Measurements from ENCODE around the gene TINAGL1.

TINAGL1 gene

DNA sequence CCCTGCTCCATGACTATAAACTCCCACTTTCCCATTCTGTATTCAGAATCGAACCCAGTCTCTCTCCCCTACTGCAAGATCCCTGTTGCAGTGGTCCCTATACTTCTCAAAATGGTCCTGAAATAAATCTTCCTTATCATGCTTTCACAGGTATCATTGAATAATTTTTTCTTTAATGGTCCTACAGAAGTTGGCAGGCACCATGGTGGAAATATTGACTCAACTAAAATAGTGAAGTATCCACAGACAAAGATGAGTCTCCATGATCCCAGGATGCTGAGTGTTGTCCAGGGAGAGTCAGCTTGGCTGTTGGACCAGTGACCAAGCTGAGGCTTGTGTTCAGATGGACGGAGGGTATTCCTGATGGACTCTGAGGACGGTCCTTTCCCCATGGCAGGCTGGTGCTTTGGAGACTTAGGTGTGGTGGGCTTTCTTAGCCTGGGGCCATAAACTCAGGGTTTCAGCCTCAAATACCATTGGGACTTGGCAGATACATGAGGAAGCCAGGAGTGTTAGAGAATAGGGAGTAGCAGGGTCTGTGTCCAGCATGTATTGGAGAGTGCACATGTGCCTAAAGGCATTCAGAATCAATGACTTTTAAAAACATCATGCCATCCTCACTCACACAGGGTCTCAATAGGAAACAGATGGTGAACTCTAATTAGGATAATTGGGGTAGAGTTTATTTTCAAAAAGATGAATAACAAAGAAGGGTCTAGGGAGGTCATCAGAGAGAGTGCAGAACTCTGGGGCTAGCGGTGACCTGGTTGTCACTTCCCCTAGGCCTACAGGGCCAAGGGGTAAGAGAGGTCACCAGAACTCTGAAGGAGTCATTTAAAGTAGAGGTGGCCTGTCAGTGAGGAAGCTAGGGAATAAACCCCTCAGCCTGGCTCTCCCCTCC lies 19.8 kb downstream of the TINAGL1 start:
- no peak overlapping the region for H3K4me3 ChIP-seq (ENCODE audit: low read length)
- TF ChIP-seq ZNF274 (IDR thresholded peaks at IDR 0.05; ENCODE audit: low read depth, low read length), result no peak

DNA sequence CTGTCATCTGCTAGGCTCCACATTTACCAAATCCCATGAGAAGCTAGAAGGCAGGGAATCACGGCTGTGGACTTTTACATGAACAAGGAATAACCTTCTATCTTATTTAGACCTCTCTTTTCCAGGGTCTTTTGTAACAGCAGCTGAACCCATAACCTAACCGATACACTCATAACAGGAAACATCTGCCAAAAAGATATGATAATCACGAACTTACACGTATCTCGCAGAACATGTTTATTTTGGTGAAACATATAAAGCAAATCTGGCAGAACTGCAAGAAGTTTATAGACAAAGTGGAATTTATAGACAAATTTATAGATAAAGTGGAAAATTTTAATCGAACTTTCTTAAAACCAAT lies 20.4 kb downstream of the TINAGL1 start:
- no peak overlapping the region for H3K4me3 ChIP-seq (ENCODE audit: low read length)
- no peak for TF ChIP-seq ZNF274 (IDR thresholded peaks at IDR 0.05; ENCODE audit: low read depth, low read length)

DNA sequence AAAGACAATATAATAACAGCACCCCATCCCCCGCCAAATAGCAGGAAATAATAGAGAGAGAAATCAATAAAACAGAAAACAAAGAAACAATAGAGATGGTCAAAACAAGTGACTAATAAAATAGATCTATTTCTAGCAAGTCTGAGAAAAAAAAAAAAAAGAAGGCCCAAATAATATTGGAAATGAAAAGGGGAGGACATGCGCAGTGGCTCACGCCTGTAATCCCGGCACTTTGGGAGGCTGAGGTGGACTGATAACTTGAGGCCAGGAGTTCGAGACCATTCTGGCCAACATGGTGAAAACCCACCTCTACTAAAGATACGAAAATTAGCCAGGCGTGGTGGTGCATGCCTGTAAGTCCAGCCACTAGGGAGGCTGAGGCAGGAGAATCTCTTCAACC lies 22.7 kb downstream of the TINAGL1 start:
- no peak for TF ChIP-seq ZNF274 (IDR thresholded peaks at IDR 0.05; ENCODE audit: low read depth, low read length)
- H3K4me3 ChIP-seq (ENCODE audit: low read length), result no peak overlapping the region

DNA sequence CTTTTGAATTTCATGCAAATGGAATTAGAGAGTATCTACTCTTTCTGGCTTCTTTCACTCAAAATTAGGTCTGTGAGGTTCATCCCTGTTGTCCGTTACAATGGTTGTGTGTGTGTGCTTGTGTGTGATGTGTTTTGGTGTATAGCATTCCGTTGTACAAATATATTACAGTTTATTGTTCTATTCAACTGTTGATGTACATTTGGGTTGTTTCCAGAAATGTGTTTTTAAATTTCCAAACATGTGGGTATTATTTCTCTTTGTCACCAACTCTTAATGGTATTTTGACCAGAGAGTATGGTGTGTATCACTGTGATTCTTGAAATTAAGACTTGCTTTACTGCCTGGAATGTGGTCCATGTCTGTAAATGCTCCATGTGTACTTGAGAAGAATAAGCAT lies 24.3 kb downstream of the TINAGL1 start:
- no peak for TF ChIP-seq ZNF274 (IDR thresholded peaks at IDR 0.05; ENCODE audit: low read depth, low read length)
- no peak overlapping the region for H3K4me3 ChIP-seq (ENCODE audit: low read length)

DNA sequence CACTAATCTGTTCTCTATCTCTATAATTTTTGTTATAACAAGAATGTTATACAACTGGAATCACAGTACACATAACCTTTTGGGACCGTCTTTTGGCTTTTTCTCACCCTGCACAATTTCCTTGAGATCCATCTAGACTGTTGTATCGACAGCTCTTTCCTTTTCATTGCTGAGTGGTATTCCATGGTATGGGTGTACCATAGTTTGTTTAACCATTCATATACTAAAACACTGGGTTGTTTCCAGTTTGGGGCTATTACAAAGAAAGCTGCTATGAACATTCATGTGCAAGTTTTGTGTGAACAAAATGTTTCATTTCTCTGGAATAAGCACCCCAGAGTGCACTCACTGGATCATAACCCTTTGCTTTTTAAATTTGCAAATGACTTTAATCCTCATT lies 25.8 kb downstream of the TINAGL1 start:
- TF ChIP-seq ZNF274 (IDR thresholded peaks at IDR 0.05; ENCODE audit: low read depth, low read length), result no peak
- H3K4me3 ChIP-seq (ENCODE audit: low read length), result no peak overlapping the region

DNA sequence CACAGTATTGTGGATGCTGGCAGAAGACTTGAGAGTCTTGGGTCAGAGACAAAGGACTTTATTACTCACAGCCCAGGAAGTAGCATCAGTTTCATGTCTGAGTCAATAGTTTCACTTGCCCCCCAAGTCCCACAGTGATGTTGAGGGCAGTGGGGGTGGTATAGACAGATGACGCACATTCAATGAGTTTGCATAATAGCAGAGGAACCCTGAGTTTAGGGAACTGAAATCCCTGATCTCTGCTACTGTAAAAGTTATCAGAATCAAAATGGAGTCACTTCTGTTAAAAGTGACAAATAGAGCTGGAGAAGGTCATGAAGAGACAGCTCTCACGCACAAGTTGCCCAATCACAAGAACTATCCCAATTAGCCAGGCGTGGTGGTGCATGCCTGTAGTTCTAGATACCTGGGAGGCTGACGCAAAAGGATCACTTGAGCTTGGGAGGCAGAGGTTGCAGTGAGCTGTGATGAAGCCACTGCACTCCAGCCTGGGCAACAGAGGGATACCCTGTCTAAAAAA lies 29.7 kb downstream of the TINAGL1 start:
- TF ChIP-seq ZNF274 (IDR thresholded peaks at IDR 0.05; ENCODE audit: low read depth, low read length), result no peak
- H3K4me3 ChIP-seq (ENCODE audit: low read length), result no peak overlapping the region; the same call in 1 of the 2 replicates

DNA sequence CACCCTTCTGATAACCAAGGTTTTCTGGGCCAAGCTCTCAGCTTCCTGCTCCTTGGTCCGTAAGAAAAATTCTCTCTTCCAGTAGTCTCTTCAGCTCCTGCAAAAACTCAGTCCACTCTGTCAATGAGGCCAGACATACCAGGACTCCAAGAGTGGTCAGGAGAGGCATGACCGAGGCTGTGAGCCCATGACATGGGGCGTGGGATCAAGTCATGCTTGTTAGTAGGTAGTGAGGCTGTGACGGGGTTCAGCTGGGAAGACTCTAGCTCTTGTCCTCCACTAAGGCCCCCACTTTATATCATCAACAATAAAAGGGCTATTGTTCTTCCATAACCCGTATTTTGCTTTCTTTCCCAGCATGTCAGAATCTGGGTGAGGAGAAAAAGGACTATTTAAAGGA lies 31.0 kb downstream of the TINAGL1 start:
- TF ChIP-seq ZNF274 (IDR thresholded peaks at IDR 0.05; ENCODE audit: low read depth, low read length), result no peak
- H3K4me3 ChIP-seq (ENCODE audit: low read length), result no peak overlapping the region

DNA sequence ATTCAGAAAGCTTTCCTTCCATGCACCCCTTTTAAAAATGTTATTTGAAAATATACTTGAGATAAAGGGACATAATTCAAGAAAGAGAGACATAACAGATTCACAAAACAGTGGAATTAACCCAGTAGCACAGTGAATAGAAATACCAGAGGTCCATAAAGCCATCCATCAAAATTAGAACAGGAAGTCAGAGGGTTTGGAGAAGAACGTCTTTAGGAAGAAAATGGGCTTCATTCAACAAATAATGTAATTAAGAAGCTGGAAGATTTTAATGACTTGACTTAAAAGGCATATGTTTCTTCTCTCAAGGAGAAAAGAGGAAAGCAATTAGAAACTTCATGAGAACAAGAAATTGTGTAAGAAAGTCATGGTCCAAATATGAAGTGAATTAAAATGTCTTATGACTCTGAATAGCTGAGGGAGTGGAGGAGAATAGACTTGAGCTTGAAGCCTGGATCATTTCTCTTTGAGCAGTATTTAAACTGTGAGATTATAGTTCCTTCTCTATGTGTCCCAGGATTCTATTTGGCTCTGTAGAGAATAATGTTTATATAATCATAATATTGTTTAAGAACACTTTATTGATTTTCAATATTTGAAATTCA lies 33.3 kb downstream of the TINAGL1 start:
- H3K4me3 ChIP-seq (ENCODE audit: low read length), result no peak overlapping the region
- TF ChIP-seq ZNF274 (IDR thresholded peaks at IDR 0.05; ENCODE audit: low read depth, low read length), result no peak

DNA sequence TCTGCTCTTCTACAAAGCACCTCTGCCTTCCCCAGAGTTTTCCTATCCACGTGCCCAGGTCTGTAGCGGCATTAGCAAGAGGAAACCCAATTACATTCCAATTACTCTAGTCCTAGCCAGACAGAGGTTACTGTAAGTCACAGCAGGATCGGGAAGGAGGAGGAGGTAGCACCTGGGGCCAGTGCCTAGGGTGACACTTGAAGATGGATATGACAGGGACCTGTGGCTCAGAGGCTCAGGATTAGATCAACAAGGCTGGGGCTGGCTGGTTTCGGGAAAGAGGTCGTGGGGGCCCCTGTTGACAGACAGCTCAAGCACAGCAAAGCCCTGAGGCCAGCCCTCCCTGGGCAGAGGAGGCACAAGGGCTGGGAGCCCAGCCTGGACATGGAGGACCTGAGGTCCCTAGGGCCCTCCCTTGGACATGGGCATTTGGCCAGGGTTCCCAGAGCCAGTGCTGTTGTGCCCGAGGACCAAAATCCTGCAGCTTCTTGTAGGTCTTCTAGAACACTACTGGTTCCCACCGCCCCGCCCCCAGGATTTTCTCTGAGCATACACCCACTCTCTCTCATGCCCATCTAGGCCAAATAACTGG lies 38.2 kb downstream of the TINAGL1 start:
- no peak for TF ChIP-seq ZNF274 (IDR thresholded peaks at IDR 0.05; ENCODE audit: low read depth, low read length)

DNA sequence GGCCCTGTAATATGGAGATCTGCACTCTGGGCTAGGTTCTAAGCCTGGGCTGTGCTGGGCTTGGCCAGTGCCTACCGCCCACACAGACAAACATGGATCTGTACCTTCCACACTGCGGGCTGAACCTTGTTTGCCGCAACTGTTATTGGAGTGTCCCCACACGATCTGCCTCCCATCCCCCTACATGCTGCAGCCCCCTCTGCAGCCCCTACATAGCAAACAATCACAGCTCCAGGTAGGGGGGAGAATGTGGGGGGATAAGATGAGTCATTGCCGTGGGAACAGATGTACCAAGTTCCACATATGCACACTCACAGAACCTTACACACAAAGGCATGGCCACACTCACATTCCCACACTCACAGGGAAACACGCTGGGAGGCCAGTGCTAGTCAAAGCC lies 39.1 kb downstream of the TINAGL1 start:
- TF ChIP-seq ZNF274 (IDR thresholded peaks at IDR 0.05; ENCODE audit: low read depth, low read length), result no peak
- no peak overlapping the region for H3K4me3 ChIP-seq (ENCODE audit: low read length)

More for the DNA sequence above, 38.2 kb downstream of the TINAGL1 start:
- H3K4me3 ChIP-seq (ENCODE audit: low read length), result no peak overlapping the region

DNA sequence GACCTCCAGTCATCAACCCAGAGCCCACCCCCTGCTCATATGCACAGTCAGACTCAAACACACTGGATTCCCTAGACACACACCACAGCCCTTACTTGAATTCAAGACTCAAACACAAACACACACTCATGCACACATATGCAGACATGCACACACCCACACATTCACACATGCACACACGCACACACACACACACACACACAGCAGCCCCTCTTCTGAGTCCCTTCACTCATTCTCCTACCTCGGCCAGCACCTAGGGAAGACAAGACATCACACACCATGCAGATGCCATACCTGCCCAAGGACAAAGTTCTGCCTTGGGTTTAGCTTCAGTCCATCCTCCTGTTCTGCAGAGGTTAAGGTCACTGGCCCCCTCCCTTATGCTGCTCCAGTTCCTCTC lies 39.6 kb downstream of the TINAGL1 start:
- TF ChIP-seq ZNF274 (IDR thresholded peaks at IDR 0.05; ENCODE audit: low read depth, low read length), result no peak
- no peak overlapping the region for H3K4me3 ChIP-seq (ENCODE audit: low read length)

DNA sequence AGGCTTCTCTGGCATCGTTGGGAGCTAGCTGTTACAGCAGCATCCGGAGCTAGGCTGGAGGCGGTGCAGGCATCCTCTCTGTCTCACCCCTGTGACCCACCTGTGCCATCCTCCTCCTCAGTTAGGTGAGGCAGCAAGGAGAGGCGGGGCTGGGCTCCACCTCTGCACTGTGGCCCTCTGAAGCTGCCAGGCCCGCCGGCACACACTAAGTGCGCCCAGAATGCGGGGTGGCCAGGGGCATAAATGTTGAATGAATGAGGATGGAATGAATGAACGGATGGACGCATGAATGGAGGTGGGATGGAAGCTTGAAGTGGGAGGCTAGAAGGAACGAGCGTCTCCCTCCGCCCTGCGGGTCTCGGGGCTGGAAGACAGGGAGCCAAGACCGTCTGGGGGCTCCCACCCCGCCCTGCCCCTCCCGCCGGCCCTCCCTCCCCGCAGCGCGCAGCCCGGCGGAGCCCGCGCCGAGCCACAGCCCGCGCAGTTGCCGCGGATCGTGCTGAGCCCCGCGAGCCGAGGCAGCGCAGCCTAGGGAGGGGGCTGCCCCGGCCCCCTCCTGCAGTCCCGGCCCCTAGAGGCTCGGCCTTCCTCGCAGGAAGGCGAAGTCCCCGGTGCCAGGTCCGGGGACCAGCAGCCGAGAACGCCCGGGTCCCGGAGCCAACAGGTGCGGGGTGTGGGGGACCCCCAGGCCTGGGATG lies 41.1 kb downstream of the TINAGL1 start, which contains the start of gene HCRTR1:
HCRTR1 (plus strand) TSS at position 472 of the 698 bp plus-strand sequence. CDS start 1,504 bp downstream, outside the sequence.
- no peak for TF ChIP-seq ZNF274 (IDR thresholded peaks at IDR 0.05; ENCODE audit: low read depth, low read length)
- H3K4me3 ChIP-seq (ENCODE audit: low read length), result peak within 1 kb of the TSS; percentile 51

DNA sequence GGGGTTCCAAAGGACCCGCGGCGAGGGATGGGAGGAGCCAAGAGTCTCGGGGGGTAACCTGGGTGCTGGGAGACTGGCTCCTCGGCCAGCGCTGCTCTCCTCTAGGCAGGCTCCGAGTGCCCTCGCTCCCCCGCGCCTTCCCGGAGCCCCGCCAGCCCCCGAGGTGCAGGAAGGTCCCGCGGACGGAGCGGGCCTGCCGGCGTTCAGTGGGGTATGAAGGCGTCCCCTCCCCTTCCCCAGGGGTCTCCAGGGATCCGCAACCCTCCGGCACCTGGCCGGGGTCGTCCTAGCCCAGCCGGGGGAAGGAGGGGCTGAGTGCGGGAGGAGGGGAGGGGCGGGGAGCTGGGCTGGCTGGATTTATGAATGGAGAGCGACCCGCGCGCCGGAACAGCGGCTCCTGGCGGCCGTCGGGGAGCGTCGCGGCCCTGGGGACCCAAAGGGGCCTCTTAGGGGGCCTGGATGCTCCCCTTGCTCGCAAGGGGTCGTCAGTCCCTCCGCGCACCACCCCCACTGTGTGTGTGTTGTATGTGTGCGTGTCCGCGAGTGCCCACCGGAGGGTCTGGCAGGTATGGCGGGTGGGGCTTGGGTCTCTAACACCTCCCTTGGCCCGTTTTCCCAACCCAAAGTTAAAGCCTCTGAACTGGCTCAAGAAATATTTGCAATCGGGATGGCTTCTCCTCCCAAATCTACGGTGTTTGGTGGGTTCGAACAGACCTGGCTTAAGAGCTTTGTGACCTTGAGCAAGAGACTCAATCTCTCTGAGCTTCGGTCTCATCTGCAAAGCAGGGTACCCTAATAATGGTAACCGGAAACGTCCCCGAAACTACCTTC lies 41.8 kb downstream of the TINAGL1 start:
- peak overlapping the region; percentile 51 for H3K4me3 ChIP-seq (ENCODE audit: low read length)
- no peak for TF ChIP-seq ZNF274 (IDR thresholded peaks at IDR 0.05; ENCODE audit: low read depth, low read length)

Measured in GM08714 (cell line).